ENCODE measurements around the gene PAX3.

The PAX3 gene

GRCh38 chr2:222310747-222311318, 12.0 kb upstream of the PAX3 start:
- DNase-seq (ENCODE audit: low read depth): no peak

DNA sequence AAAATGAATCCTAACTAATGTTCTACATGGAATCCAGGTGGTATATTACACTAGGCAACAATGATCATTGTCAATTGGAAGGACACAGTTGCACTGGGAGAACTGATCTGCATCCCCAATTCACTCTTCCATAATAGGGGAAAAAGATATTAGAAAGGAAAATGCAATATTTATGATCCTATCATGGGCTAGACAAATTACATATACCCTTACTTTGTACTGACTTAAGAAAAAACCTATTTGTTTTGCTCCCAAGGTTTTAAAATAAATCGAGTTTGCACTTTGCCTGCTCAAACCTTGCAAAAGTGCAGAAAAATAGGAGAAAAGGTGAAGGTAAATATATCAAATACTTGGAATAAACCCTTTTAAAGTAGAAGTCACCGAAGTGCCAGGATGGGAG, 11.0 kb upstream of the PAX3 start:
- DNase-seq (ENCODE audit: low read depth): no peak

DNA sequence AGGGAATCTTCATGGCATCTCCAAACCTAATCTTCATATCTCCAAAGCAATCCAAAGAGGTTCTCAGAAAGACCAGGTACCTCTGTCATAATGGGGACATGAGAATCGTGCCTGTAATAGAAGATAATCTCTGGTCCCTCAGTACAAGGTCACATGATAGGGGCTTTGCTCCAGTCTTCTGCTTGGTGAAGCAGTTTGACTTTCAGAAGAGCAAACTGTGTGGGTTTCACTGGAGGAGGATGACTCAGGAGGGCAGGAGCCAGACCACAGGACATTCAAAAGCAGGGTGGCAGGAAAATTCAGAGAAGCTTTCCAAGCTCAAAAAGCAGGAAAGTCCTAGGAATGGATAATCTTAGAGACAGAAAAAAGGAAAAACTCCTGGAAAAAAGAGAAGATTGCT, 10.6 kb upstream of the PAX3 start:
- DNase-seq (ENCODE audit: low read depth): no peak

GRCh38 chr2:222307978-222308730, 9.4 kb upstream of the PAX3 start:
- DNase-seq (ENCODE audit: low read depth): no peak

DNA sequence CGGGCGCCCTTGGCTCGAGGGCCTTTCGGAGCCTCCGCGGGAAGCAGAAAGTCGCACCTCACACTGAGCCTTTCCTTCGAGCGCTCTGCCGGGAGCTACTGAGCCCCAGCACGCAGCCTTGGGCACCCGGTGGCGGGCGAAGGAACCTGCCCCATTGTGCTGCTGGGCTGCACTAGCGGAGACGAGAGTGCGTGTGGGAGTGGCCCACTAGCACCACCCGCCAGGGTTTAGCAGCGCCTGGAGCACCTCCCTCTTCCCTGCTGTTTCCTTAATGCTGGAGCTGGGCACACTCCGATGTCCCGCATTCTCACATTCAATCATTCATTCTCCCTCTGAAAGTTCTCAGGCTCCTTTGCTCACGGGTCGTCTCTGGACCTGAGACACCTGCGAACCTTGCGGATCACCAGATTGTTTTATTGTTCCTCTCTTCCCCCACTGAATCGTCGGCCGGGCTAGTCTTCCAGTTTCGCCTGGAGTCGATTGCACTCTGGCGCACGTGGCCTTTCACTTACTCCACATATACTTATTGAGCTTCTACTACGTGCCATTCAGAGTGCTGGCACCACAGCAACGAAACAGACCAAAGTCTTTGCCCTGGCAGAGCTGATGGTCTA, 8.5 kb upstream of the PAX3 start:
- no peak for DNase-seq (ENCODE audit: low read depth)

- DNase-seq (ENCODE audit: low read depth): no peak
Observed at GRCh38 chr2:222306393-222307142, 7.8 kb upstream of the PAX3 start.

DNA sequence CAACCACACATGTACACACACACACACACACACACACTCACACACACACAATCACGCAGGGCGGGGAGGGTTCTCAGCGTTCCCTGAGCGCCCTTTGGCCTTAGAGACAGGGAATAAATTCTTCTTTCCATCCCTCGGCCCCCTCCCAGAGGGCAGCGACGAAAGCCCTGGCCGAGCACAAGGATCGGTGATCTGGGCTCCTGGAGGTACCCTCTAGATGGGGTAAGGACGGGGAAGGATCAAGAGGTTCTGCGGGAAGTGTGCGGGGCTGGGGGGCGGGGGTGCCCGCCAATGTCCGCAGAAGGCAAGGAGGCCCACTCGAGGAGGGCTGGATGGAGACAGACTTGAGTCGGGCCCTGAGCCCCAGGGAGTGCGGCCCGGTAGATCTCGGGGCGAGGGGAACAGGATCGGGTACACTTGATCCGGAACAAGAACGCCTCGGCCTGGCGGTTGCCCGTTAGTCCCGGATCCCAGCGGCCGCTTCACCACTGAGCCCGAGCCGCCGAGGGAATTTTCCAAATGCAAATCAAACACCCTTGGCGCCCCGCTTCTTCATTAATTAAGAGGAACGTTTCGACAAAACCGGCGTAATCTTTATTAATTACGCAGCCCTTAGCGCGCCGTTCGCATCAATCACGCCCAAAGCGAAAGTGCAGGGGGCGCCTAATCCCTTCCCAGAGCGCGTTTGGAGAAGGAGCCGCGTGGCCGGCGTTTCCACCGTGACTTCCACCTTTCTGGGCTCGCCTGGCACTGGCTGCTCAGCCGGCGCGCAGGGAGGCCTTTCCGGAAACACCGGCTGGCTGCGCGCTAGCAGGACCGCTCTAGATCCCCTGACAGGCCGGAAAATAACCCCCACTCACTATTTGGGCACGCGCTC, 7.0 kb upstream of the PAX3 start:
- no peak for DNase-seq (ENCODE audit: low read depth)

GRCh38 chr2:222304737-222305515, 6.1 kb upstream of the PAX3 start:
- DNase-seq (ENCODE audit: low read depth): no peak

DNA sequence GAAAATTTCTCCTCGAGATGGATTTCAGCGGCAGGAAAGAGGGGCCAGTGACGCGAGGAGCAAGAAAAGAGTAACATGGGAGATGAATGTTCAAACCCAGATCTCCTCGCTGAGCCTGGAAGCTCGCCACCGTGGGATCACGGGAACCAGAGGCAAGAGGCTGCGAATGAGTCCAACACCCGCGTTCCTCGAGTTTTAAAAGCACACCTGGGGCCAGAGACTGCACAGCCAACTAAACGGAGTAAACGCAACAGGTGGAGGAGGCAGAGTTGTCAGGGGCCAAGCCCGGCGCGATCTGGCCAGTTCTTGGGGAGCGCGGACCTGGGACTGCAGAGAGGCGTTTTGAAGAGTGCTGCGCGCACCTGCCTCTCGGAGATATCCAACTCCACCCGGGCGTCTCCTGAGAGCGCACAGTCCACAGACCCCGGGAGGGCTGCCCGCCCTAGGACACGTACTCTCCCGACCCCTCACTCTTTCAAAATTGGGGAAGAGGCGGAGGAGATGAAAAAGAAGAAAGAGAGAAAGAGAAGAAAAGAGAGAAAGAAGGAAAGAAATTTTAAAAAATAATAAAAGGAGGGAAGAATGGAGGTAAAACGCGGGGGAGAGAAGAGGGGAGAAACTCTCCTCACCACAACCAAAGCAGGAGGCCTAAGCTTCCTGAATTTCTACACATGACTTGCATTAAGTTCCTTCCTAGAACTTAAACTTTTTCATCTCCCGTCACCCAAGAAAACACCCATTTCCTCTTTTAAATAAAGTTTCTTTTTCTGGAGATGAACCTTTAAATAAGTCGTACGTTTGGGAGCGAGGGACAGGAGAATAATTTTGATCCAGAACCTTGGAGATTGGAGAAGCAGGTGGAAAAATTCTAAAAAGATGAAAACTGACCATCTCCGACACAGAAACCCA, 5.3 kb upstream of the PAX3 start:
- no peak for DNase-seq (ENCODE audit: low read depth)

GRCh38 chr2:222303045-222303827, 4.4 kb upstream of the PAX3 start:
- no peak for DNase-seq (ENCODE audit: low read depth)

- no peak for DNase-seq (ENCODE audit: low read depth)
Observed at GRCh38 chr2:222302178-222303018, 3.6 kb upstream of the PAX3 start.

DNA sequence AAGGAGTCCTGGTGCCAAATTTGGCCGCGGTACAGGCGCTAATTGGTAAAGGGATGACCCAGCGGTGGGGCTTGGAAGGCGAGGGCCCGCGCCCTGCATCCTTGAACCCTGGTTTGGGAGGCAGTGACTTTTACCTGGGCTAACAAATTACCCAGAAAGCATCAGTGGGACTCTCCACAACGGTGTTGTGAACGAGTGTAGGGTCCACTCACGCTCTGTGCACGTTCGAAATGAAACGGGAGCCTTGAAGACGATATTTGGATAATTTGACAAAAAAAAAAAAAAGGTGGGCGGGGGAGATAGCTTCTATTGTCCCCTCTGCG, 3.0 kb upstream of the PAX3 start:
- no peak for DNase-seq (ENCODE audit: low read depth)

DNA sequence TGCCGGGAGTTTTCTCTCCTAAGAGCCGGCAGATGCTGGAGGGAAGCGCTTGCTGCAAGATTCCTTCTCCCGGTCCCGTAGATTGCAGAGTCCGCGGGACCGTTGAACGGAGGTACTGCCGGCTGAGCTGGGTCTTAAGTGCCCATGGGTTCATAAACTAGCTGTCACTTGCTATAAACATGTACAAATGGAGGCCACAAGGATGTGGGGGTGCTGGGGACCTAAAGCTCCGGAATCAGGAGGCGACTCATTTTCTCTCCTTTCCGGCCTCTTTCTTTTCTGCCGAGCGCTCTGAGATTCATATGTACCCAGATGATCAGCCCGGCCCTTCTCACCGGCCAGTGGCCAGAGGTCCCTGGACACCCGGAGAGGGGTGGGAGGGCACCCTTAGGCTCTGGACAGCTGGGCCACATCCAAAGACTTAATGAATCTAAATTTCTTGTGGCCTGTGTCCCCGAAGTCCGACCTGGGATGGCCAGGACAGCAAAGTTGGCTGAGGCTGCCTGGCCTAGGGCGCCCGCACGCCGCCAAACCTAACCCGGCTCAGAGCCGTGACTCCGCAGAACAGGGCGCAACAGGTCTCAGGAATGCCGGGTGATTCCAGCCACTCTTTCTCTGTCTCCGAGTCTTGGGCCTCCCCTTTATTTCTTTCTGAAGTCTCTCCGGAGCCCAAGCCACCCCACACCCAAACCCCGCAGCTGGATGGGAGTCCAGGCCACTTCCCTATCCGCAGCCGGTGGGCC, 2.4 kb upstream of the PAX3 start:
- DNase-seq (ENCODE audit: low read depth): no peak

DNA sequence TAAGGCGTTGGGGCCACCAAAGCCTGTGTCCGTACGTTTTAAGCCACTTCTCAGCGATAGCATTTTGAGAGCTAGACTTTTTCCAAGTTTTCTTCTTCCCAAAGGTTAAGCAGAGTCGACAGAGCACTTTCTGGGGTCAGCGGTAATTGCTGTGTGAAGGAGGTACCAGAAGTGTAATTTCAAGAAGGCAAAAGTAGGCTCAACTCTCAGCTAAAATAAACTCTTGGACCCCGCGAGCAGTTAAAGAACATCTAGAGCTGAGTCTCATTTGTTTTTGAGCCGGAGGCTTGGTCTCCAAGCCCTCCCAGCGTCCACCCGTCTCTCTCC, 1.9 kb upstream of the PAX3 start:
- no peak for DNase-seq (ENCODE audit: low read depth)

DNA sequence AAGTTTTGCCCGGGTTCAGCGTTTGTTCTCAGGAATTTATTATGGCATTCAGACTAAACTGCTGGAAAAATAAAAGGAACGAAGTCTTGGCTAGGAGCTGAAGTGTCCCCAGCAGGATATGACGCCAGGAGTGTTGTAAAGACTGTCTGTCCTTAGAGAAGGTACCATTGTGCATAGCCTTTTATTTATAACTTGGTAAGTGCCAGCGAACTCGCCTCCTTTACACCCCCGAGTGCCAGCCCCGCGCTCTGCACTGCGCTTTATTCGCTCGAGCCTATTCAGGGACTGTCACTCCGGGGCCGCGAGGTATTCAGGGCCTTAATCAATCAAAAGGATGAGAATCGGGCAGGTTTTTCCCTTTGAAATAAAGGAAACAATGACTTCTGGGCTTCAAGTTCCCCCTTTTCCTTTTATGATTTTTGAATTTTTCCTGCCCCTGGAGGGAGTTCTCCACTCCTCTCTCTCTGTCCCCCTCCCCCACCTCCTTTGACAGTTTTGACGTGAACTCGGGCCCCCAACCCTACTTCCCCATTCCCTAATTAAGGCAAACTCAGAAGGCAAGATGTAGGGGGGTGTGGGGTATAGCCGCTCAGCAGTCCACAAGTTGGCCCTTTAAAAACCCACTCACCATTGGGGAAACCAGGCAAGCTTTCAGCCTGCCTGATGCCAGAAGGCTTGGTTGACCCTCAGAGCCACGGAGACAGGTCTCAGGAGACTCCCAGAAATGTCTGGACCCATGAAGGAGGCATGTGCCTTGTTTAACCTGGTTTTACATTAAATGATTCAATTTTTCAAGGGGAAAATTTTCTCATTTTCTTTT, 1.3 kb upstream of the PAX3 start:
- no peak for DNase-seq (ENCODE audit: low read depth)

DNA sequence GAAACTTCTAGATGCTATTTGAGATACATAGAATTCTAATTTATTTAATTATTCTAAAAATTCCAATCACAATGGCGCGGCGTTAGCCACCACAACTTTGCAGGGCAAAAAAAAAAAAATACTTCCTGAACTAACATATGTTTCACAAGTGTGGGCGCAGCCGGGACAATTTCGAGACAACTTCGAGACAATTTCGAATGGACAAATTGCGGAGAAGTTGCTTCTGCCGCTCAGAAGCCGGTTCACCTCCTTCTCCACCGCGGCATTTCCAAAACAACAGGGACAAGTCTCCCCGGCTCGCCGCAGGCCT, 842 bp downstream of the PAX3 start:
- DNase-seq (ENCODE audit: low read depth): no peak

GRCh38 chr2:222297600-222297935, 1.2 kb downstream of the PAX3 start:
- no peak for DNase-seq (ENCODE audit: low read depth)
